ENCODE results near the gene FAM234A.
"Not testable (repeated sequence)": the region's sequence is repeated elsewhere in the genome, so short reads cannot be mapped to it uniquely, and the experiment has no call there.

The FAM234A gene

DNA sequence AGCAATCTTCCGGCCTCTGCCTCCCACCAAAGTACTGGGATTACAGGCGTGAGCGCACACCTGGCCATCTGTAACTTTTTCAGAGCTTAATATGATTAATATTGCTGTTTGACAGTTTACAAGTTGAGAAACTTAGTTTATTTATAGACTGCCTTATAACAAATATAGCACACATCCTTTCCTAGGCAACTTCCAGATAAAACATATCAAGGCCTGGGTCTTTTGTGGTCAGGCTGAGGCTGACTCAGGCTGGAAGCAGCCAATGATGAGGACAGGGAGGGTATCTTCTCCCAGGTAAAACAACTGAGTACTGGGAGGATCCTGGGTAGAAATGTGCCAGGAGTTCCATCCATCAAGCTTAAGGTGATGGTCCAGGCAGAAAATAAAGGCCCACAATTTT, 21.6 kb upstream of the FAM234A start:
- TF ChIP-seq ARNT (IDR thresholded peaks at IDR 0.05), result no peak
- TF ChIP-seq, protein P1, sequence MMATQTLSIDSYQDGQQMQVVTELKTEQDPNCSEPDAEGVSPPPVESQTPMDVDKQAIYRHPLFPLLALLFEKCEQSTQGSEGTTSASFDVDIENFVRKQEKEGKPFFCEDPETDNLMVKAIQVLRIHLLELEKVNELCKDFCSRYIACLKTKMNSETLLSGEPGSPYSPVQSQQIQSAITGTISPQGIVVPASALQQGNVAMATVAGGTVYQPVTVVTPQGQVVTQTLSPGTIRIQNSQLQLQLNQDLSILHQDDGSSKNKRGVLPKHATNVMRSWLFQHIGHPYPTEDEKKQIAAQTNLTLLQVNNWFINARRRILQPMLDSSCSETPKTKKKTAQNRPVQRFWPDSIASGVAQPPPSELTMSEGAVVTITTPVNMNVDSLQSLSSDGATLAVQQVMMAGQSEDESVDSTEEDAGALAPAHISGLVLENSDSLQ (IDR thresholded peaks at IDR 0.05), result no peak
- TF ChIP-seq LEF1 (IDR thresholded peaks at IDR 0.05; ENCODE audit: borderline replicate concordance), result no peak
- TF ChIP-seq SP1 (IDR thresholded peaks at IDR 0.05), result no peak
- TF ChIP-seq FOXA1 (IDR thresholded peaks at IDR 0.05), result no peak
- TF ChIP-seq HDGF (IDR thresholded peaks at IDR 0.05; ENCODE audit: borderline replicate concordance), result no peak
- POLR2A ChIA-PET, result no interaction called here
- DNase-seq (ENCODE audit: extremely low spot score), result no peak
- CTCF ChIA-PET, result no interaction called here

DNA sequence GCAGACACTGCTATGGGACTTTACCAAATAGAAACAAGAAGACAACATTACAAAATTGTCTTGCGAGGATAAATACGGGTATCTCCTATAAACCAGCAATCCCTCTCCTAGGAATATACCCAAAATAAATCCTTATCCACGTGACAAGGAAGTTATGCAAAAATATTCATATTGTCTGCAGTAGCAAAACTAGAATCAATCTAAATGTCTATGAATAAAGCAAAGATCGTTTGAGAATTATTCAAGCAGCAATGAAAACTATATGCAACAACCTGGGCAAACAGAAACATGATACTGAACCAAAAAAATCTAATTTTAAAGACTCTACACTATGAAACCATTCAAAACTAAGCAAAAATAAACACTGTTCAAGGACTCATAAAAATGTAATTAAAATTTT, 14.6 kb upstream of the FAM234A start:
- TF ChIP-seq NFRKB (IDR thresholded peaks at IDR 0.05) (no peak), L3MBTL2 (conservative IDR thresholded peaks at IDR 0.05) (no peak), BHLHE40 (IDR thresholded peaks at IDR 0.05; ENCODE audit: borderline replicate concordance) (no peak), ARNT (IDR thresholded peaks at IDR 0.05) (no peak), LEF1 (IDR thresholded peaks at IDR 0.05; ENCODE audit: borderline replicate concordance) (no peak), FOXA1 (IDR thresholded peaks at IDR 0.05) (no peak), TARDBP (IDR thresholded peaks at IDR 0.05) (no peak), SUZ12 (IDR thresholded peaks at IDR 0.05) (no peak), SP1 (IDR thresholded peaks at IDR 0.05) (no peak), ZNF384 (IDR thresholded peaks at IDR 0.05) (no peak), ELF4 (IDR thresholded peaks at IDR 0.05) (no peak), HDGF (IDR thresholded peaks at IDR 0.05; ENCODE audit: borderline replicate concordance) (no peak)
- TF ChIP-seq, protein P1 (IDR thresholded peaks at IDR 0.05), result no peak
- POLR2A ChIA-PET, result no interaction called here
- CTCF ChIA-PET, result no interaction called here
- no peak for DNase-seq (ENCODE audit: extremely low spot score)

- TF ChIP-seq FOXK2 (IDR thresholded peaks at IDR 0.05) (no peak), NFRKB (IDR thresholded peaks at IDR 0.05) (no peak), BHLHE40 (IDR thresholded peaks at IDR 0.05; ENCODE audit: borderline replicate concordance) (no peak), CTBP1 (IDR thresholded peaks at IDR 0.05; ENCODE audit: borderline replicate concordance) (no peak), SP1 (IDR thresholded peaks at IDR 0.05) (no peak), FOXM1 (IDR thresholded peaks at IDR 0.05; ENCODE audit: borderline replicate concordance) (no peak), ARNT (IDR thresholded peaks at IDR 0.05) (no peak)
- no peak for DNase-seq (ENCODE audit: extremely low spot score)
- CTCF ChIA-PET, result interaction anchor here (0.7 kb wide), 1 partner anchor 121 kb away, joined by 3 read pairs; no protein-coding TSS in a partner anchor
- POLR2A ChIA-PET, result interaction anchor here (0.8 to 1.2 kb wide), 4 partner anchors 13 to 175 kb away, joined by 3 read pairs; partner anchors contain the start of genes POLR3K and SNRNP25
These were observed 6.3 kb upstream of the FAM234A start for GRCh38 chr16:228151-228851.

GRCh38 chr16:228852-229730, 5.5 kb upstream of the FAM234A start, which contains the start of gene LUC7L:
Gene LUC7L (minus strand): TSS chr16:229449. CDS start chr16:229339, 110 bp downstream.
- no peak for TF ChIP-seq ZNF384 (IDR thresholded peaks at IDR 0.05)
- TF ChIP-seq L3MBTL2 (conservative IDR thresholded peaks at IDR 0.05), result peak; percentile 100
- no peak for TF ChIP-seq TARDBP (IDR thresholded peaks at IDR 0.05)
- TF ChIP-seq ELF4 (IDR thresholded peaks at IDR 0.05), result peak; percentile 62; the same call in 1 of the 2 replicates
- DNase-seq (ENCODE audit: extremely low spot score), result peak; percentile 92
- POLR2A ChIA-PET, result interaction anchor here (0.8 to 1.5 kb wide), 6 partner anchors 11 to 175 kb away, joined by 3 to 5 read pairs (median 3); partner anchors contain the start of genes ARHGDIG, POLR3K and SNRNP25
- CTCF ChIA-PET, result interaction anchor here (0.7 kb wide), 1 partner anchor 122 kb away, joined by 3 read pairs; no protein-coding TSS in a partner anchor

DNA sequence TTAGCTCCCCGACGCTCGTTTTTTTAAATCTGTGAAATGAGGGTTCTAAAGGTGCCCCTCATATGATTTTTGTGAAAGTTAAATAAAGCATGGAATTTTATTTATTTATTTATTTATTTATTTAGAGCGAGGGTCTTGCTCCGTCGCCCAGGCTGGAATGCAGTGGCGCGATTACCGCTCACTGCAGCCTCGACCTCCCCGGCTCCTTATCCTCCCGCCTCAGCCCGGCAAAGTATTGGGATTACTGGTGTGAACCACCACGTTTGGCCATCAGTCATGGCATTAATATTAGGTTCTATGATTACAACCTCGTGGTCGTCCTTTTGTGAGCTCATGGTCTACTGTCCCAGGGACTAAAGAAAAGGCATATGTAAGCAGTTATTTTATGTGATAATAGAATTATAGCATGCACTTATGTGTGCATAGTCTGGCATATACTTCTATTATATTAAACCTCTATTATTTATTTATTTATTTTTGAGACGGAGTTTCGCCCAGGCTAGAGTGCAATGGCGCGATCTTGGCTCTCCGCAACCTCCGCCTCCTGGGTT, 4.8 kb upstream of the FAM234A start:
- no peak for DNase-seq (ENCODE audit: extremely low spot score)
- ChIA-PET POLR2A (interaction anchor here (1.3 to 1.5 kb wide), 2 partner anchors 10 to 50 kb away, joined by 4 to 5 read pairs; partner anchors contain the start of gene ARHGDIG), CTCF (no interaction called here)
- TF ChIP-seq CTBP1 (IDR thresholded peaks at IDR 0.05; ENCODE audit: borderline replicate concordance) (no peak), NFRKB (IDR thresholded peaks at IDR 0.05) (no peak), FOXK2 (IDR thresholded peaks at IDR 0.05) (no peak), SUZ12 (IDR thresholded peaks at IDR 0.05) (no peak), ELF4 (IDR thresholded peaks at IDR 0.05) (no peak), TARDBP (IDR thresholded peaks at IDR 0.05) (no peak), SP1 (IDR thresholded peaks at IDR 0.05) (no peak), HDGF (IDR thresholded peaks at IDR 0.05; ENCODE audit: borderline replicate concordance) (no peak), FOXA1 (IDR thresholded peaks at IDR 0.05) (no peak), FOXM1 (IDR thresholded peaks at IDR 0.05; ENCODE audit: borderline replicate concordance) (no peak), LEF1 (IDR thresholded peaks at IDR 0.05; ENCODE audit: borderline replicate concordance) (no peak), BHLHE40 (IDR thresholded peaks at IDR 0.05; ENCODE audit: borderline replicate concordance) (no peak), ARNT (IDR thresholded peaks at IDR 0.05) (no peak), ZNF384 (IDR thresholded peaks at IDR 0.05) (no peak), L3MBTL2 (conservative IDR thresholded peaks at IDR 0.05) (no peak)
- TF ChIP-seq, protein P1 (IDR thresholded peaks at IDR 0.05), result no peak

DNA sequence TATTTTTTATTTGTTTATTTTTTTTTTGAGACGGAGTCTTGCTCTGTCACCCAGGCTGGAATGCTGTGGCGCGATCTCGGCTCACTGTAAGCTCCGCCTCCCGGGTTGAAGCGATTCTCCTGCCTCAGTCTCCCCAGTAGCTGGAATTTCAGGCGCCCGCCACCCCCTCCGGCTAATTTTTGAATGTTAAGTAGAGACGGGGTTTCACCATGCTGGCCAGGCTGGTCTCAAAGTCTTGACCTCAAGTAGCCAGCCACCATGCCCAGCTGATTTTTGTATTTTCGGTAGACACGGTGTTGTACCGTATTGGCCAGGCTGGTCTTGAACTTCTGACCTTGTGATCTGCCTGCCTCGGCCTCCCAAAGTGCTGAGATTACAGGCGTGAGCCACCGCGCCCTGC, 4.3 kb upstream of the FAM234A start:
- CTCF ChIA-PET; DNase-seq (ENCODE audit: extremely low spot score): not testable (repeated sequence)
- POLR2A ChIA-PET, result interaction anchor here (1.3 to 1.5 kb wide), 2 partner anchors 10 to 50 kb away, joined by 4 to 5 read pairs; partner anchors contain the start of gene ARHGDIG
